ES-I3 (cell line): ENCODE results near the gene KDELR3.
"Not testable (repeated sequence)": the region's sequence is repeated elsewhere in the genome, so short reads cannot be mapped to it uniquely, and the experiment has no call there.

Experiments used
- H3K36me3 ChIP-seq: 2 replicates; pipeline ENCODE4 v1.6.1; 2013; ENCODE audit warnings: mild to moderate bottlenecking, low read length, control low read depth, moderate library complexity; ENCODE audit not compliant: insufficient read depth
- H3K4me1 ChIP-seq: 2 replicates; pipeline ENCODE4 v1.6.1; 2013; ENCODE audit warnings: mild to moderate bottlenecking, control low read depth, low read length; ENCODE audit not compliant: insufficient read depth
- H3K9ac ChIP-seq: 2 replicates; pipeline ENCODE4 v1.6.1; 2013; ENCODE audit warnings: low read depth, mild to moderate bottlenecking, low read length, moderate library complexity
- H3K9me3 ChIP-seq: 2 replicates; pipeline ENCODE4 v1.6.1; 2013; ENCODE audit warnings: mild to moderate bottlenecking, low read length, moderate library complexity; ENCODE audit not compliant: control insufficient read depth, insufficient read depth

The KDELR3 gene

DNA sequence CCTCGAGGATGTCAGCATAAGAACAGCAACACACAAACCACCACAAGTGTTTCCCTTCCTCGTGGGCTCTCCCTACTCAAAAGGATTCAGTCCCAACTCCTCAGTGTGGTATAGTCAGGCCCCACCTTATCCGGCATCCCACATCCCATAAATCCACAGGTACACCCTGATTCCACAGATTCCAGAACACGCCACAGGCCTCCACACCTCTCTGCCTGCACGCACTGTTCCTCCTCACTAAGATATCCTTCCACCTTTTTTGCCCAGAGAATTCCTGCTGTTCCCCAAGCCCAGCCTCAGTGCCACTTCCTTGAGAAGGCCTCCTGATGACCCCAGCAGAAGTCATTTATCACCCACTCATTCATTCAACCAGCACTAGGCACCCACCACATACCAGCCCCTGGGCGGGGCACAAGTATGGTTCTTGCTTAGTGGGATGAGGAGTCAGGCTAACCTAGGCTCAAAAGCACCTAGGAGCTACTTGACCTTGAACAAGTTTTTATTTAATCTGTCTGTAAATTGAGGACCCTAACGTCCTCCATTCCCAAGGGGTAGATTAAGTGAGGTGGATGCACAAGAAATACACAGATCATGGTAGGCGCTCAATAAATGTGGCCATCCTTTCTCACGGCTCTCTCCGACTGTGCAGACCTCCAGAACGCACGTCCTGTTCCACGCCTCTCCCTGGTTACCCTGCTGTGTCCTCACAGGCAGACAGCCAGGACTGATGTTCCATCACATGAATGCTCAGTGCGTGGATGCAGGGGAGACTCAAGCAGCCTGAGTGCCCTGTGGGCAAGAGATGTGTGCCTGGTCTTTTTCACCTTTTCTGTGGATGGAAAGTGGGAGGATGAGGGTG lies 10.8 kb upstream of the KDELR3 start:
- peaks cover 4% of the 10 kb centered on the region; the same call in 1 of the 2 replicates for H3K4me1 ChIP-seq
- H3K9me3 ChIP-seq, result no peaks in the 10 kb centered on the region
- no peak overlapping the region for H3K9ac ChIP-seq
- H3K36me3 ChIP-seq, result no peaks in the 10 kb centered on the region

- Histone ChIP-seq H3K9ac (no peak overlapping the region), H3K9me3 (no peaks in the 10 kb centered on the region), H3K36me3 (no peaks in the 10 kb centered on the region), H3K4me1 (peaks cover 12% of the 10 kb centered on the region)
Observed at GRCh38 chr22:38460426-38460840, 7.5 kb upstream of the KDELR3 start.

DNA sequence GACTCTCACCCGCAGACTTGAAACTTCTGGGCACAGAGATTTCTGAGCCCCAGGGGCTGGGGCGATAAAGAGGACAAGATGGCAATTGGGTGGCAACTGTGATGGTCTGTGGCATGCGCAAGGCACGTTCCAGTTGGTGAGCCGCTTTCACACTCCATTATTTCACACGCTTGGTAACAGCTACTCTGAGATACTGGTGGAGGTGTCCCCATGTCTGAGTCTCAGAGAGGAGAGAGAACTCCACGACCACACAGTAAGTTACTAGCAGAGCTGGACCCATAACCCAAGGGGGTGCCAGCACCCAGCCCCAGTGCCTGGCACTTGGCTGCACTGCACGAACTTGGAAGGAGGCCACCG lies 6.9 kb upstream of the KDELR3 start:
- H3K9ac ChIP-seq, result peak overlapping the region; percentile 11; the same call in 1 of the 2 replicates
- no peaks in the 10 kb centered on the region for H3K36me3 ChIP-seq
- peaks cover 12% of the 10 kb centered on the region for H3K4me1 ChIP-seq

DNA sequence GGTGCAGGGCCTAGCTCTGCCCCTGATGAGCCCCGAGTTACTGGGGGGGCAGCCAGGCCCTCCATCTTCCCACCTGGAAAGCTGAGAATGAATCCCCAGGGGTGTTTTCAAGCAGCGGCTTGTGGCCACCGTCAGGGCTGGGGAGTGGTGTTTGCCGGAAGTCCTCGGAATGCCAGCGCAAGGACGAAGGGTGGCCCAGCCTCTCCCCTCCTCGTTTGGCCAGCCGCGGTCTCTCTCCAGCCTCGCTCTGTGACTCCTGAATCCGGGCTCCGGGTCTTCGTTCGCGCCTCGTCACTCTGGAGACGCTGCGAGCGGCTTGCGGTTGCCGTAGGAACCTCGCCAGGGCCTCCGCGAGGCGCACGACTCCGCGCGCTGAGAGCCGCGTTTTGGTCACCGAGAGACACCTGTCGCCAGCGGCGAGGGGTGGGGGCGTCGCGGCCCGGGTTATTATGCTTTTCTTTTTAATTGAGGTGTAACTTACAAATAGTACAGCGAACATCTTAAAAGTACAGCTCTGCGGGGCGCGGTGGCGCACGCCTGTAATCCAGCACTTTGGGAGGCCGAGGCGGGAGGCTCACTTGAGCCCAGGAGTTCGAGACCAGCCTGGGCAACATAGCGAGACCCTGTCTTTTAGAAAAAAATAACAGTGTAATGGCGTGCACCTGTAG lies 6.3 kb upstream of the KDELR3 start:
- peaks cover 12% of the 10 kb centered on the region for H3K4me1 ChIP-seq
- no peaks in the 10 kb centered on the region for H3K9me3 ChIP-seq
- H3K36me3 ChIP-seq, result no peaks in the 10 kb centered on the region
- H3K9ac ChIP-seq, result peak overlapping the region; percentile 11; the same call in 1 of the 2 replicates

More for the DNA sequence above, 6.9 kb upstream of the KDELR3 start:
- H3K9me3 ChIP-seq, result no peaks in the 10 kb centered on the region

DNA sequence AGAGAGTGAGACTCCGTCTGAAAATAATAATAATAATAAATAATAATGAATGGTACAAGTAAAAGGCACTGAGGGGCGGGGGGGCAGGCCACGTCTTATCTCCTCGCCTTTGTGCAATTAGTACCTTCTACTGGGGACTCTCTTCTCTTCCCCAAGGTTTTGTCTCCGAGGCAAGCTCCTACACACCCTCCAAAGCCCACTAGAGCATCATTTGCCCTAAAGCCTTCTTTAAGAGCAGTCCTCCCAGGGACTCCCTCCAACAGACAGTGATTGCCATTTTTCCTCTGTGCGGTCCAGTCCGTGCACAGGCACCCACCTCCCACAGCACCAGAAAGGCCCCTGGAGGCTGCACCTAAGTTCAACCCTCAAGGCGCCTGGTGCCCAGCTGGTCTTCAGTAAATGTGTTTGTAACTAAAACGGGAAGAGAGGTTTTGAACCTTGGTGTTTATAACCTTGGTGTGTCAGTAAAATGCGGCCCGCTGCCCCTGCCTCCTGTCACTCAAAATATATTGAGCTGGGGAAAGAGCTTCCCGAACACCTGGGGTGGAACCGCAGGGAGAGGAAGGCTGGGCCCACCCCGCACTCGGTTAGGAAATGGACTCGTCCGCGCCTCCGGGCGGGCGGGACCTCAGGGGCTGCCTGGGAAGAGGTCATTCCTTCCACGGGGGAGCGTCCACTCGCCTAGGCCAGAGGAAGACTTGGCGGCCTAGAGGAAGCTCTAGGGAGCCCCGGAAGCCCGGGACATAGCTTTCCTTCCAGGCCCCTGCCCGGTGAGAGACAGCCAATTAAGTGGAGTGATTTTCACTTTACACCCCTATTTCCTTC lies 4.7 kb upstream of the KDELR3 start:
- Histone ChIP-seq H3K9ac (peak overlapping the region; percentile 45; the same call in 1 of the 2 replicates), H3K4me1 (peaks cover 12% of the 10 kb centered on the region), H3K36me3 (no peaks in the 10 kb centered on the region), H3K9me3 (no peaks in the 10 kb centered on the region)

- H3K9ac ChIP-seq, result no peak overlapping the region
- H3K4me1 ChIP-seq, result peaks cover 14% of the 10 kb centered on the region
- no peaks in the 10 kb centered on the region for H3K9me3 ChIP-seq
- no peaks in the 10 kb centered on the region for H3K36me3 ChIP-seq
Observed at GRCh38 chr22:38464992-38465672, 2.8 kb upstream of the KDELR3 start.

GRCh38 chr22:38465673-38466490 lies 2.0 kb upstream of the KDELR3 start:
- Histone ChIP-seq H3K36me3 (no peaks in the 10 kb centered on the region), H3K9me3 (no peaks in the 10 kb centered on the region), H3K9ac (no peak overlapping the region), H3K4me1 (peaks cover 14% of the 10 kb centered on the region)

GRCh38 chr22:38467438-38467903 lies 425 bp upstream of the KDELR3 start:
- Histone ChIP-seq H3K9me3 (no peaks in the 10 kb centered on the region), H3K9ac (peak overlapping the region; percentile 69; the same call in 1 of the 2 replicates), H3K36me3 (no peaks in the 10 kb centered on the region), H3K4me1 (peaks cover 14% of the 10 kb centered on the region)

- H3K36me3 ChIP-seq, result no peaks in the 10 kb centered on the region
- peak overlapping the region; percentile 69 for H3K9ac ChIP-seq
- no peaks in the 10 kb centered on the region for H3K9me3 ChIP-seq
- H3K4me1 ChIP-seq, result peaks cover 9% of the 10 kb centered on the region
Observed at GRCh38 chr22:38468443-38469305, 778 bp downstream of the KDELR3 start.

GRCh38 chr22:38469306-38469781 lies 1.4 kb downstream of the KDELR3 start:
- Histone ChIP-seq H3K9ac (no peak overlapping the region), H3K4me1 (peaks cover 6% of the 10 kb centered on the region; the same call in 1 of the 2 replicates), H3K36me3 (no peaks in the 10 kb centered on the region)

GRCh38 chr22:38470179-38470578 lies 2.3 kb downstream of the KDELR3 start:
- not testable (repeated sequence) for H3K4me1 ChIP-seq, H3K9me3 ChIP-seq, H3K9ac ChIP-seq, H3K36me3 ChIP-seq

More at GRCh38 chr22:38469306-38469781, 1.4 kb downstream of the KDELR3 start:
- H3K9me3 ChIP-seq, result no peaks in the 10 kb centered on the region

DNA sequence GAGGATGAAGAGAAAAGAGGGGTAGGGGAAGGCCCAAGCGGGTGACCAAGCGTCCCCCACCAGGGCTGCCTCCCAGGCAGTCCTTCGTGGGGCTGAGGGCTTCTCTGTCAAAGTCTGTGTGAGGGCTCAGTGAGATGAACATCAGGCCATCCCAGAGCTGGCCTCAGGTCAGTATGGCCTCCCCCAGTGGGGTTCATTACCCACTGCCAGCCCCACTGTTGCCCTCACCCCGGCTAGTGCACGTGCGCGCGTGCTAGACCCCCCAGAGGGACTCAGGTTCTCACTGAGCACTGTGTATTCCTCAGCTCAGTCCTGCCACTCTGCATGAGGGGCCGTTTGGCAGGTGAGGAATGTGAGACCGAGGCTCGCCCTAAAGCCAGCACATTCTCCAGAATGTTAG lies 3.3 kb downstream of the KDELR3 start:
- Histone ChIP-seq H3K9ac (no peak overlapping the region), H3K4me1 (peaks cover 6% of the 10 kb centered on the region; the same call in 1 of the 2 replicates), H3K9me3 (no peaks in the 10 kb centered on the region), H3K36me3 (no peaks in the 10 kb centered on the region)
